ENCODE measurements around the gene IDUA.
A peak's percentile ranks its signal among the peaks of the same experiment; 100 is the strongest.
"Not testable (repeated sequence)": the region's sequence is repeated elsewhere in the genome, so short reads cannot be mapped to it uniquely, and the experiment has no call there.

Gene IDUA

GRCh38 chr4:997375-998071 is 10.7 kb downstream of the IDUA start:
- WGBS (ENCODE audit: insufficient coverage, insufficient read length): no CpG with 5 or more reads among the region's 68 CpGs
- DNase-seq (ENCODE audit: low read depth, low spot score): no peak
- no peaks in the 10 kb centered on the region for H3K9me3 ChIP-seq (ENCODE audit: control insufficient read depth, insufficient read depth, low read length)
- H3K27me3 ChIP-seq (ENCODE audit: control insufficient read depth, insufficient read depth, low read length): peaks cover 41% of the 10 kb centered on the region; the same call in 1 of the 2 replicates
- no peak overlapping the region for H3K27ac ChIP-seq (ENCODE audit: low read length)
- H3K36me3 ChIP-seq (ENCODE audit: control insufficient read depth, insufficient read depth, low read length): no peaks in the 10 kb centered on the region
- peak overlapping the region; percentile 38; the same call in 1 of the 2 replicates for H3K4me3 ChIP-seq (ENCODE audit: low read length)
- peaks cover 1% of the 10 kb centered on the region; the same call in 1 of the 2 replicates for H3K4me1 ChIP-seq (ENCODE audit: control insufficient read depth, insufficient read depth, low read length)

GRCh38 chr4:998096-998691 is 11.3 kb downstream of the IDUA start:
- no peak overlapping the region for H3K27ac ChIP-seq (ENCODE audit: low read length)
- WGBS (ENCODE audit: insufficient coverage, insufficient read length): no CpG with 5 or more reads among the region's 12 CpGs
- no peaks in the 10 kb centered on the region; the same call in 1 of the 2 replicates for H3K36me3 ChIP-seq (ENCODE audit: control insufficient read depth, insufficient read depth, low read length)
- H3K27me3 ChIP-seq (ENCODE audit: control insufficient read depth, insufficient read depth, low read length): peaks cover 44% of the 10 kb centered on the region; the same call in 1 of the 2 replicates
- H3K9me3 ChIP-seq (ENCODE audit: control insufficient read depth, insufficient read depth, low read length): no peaks in the 10 kb centered on the region
- H3K4me3 ChIP-seq (ENCODE audit: low read length): no peak overlapping the region
- peaks cover 2% of the 10 kb centered on the region; the same call in 1 of the 2 replicates for H3K4me1 ChIP-seq (ENCODE audit: control insufficient read depth, insufficient read depth, low read length)
- DNase-seq (ENCODE audit: low read depth, low spot score): no peak

DNA sequence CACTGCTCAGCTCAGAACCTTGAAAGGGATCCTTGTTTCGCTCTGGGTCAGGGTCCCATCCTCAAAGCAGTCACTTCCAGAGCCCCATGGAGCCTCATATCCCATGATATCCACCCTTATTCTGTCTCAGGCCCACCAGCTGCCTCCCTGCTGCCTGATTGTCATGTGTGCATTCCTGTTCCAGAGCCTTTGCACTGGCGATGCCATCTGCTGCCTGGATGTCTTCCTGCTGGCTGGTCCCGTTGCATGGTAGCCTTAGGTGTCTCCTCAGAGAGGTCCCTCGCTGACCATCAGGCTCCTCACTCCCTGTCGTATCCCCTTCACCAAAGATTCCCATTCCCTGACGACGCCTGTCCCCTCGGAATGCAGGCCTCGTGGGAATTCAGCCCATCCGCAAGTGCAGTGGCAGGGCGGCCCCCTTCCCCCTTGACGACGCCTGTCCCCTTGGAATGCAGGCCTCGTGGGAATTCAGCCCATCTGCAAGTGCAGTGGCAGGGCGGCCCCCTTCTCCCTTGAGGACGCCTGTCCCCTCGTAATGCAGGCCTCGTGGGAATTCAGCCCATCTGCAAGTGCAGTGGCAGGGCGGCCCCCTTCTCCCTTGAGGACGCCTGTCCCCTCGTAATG is 12.5 kb downstream of the IDUA start:
- WGBS (ENCODE audit: insufficient coverage, insufficient read length): no CpG with 5 or more reads among the region's 21 CpGs
- not testable (repeated sequence) for DNase-seq (ENCODE audit: low read depth, low spot score); H3K36me3 ChIP-seq (ENCODE audit: control insufficient read depth, insufficient read depth, low read length); H3K9me3 ChIP-seq (ENCODE audit: control insufficient read depth, insufficient read depth, low read length); H3K4me1 ChIP-seq (ENCODE audit: control insufficient read depth, insufficient read depth, low read length); H3K4me3 ChIP-seq (ENCODE audit: low read length); H3K27ac ChIP-seq (ENCODE audit: low read length)
- peaks cover 55% of the 10 kb centered on the region; the same call in 1 of the 2 replicates for H3K27me3 ChIP-seq (ENCODE audit: control insufficient read depth, insufficient read depth, low read length)

- DNase-seq (ENCODE audit: low read depth, low spot score): no peak
- no CpG with 5 or more reads among the region's 18 CpGs for WGBS (ENCODE audit: insufficient coverage, insufficient read length)
- H3K27me3 ChIP-seq (ENCODE audit: control insufficient read depth, insufficient read depth, low read length): peaks cover 57% of the 10 kb centered on the region; the same call in 1 of the 2 replicates
- H3K27ac ChIP-seq (ENCODE audit: low read length): no peak overlapping the region
- no peaks in the 10 kb centered on the region; the same call in 1 of the 2 replicates for H3K36me3 ChIP-seq (ENCODE audit: control insufficient read depth, insufficient read depth, low read length)
- H3K9me3 ChIP-seq (ENCODE audit: control insufficient read depth, insufficient read depth, low read length): no peaks in the 10 kb centered on the region
- peaks cover 6% of the 10 kb centered on the region for H3K4me1 ChIP-seq (ENCODE audit: control insufficient read depth, insufficient read depth, low read length)
- no peak overlapping the region for H3K4me3 ChIP-seq (ENCODE audit: low read length)
Observed at GRCh38 chr4:999882-1000425, 13.1 kb downstream of the IDUA start.

DNA sequence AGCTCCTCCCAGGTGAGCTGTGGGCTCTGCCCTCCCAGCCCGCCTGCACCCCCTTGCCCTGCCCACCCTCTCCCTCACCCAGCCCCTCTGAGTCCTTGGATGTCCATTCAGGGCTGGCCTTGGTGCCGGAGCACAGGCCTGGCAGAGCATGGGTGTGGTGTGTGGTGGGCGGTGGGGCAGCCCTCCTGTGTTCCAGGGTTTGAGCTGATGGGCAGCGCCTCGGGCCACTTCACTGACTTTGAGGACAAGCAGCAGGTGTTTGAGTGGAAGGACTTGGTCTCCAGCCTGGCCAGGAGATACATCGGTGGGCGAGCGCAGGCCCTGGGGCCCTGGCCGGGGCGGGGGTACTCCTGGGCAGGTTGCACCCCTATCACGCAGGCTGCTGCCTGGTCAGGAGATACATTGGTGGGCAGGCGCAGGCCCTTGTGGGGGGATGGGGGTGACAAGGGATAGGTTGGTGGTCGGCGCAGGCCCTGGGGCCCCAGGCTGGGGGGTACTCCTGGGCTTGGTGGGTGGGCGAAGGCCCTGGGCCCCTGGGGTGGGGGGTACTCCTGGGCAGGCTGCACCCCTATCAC is 13.9 kb downstream of the IDUA start:
- Histone ChIP-seq H3K9me3 (ENCODE audit: control insufficient read depth, insufficient read depth, low read length) (no peaks in the 10 kb centered on the region), H3K4me1 (ENCODE audit: control insufficient read depth, insufficient read depth, low read length) (peaks cover 6% of the 10 kb centered on the region), H3K36me3 (ENCODE audit: control insufficient read depth, insufficient read depth, low read length) (no peaks in the 10 kb centered on the region; the same call in 1 of the 2 replicates), H3K27me3 (ENCODE audit: control insufficient read depth, insufficient read depth, low read length) (peaks cover 58% of the 10 kb centered on the region; the same call in 1 of the 2 replicates), H3K4me3 (ENCODE audit: low read length) (no peak overlapping the region), H3K27ac (ENCODE audit: low read length) (no peak overlapping the region)
- DNase-seq (ENCODE audit: low read depth, low spot score): no peak
- no CpG with 5 or more reads among the region's 15 CpGs for WGBS (ENCODE audit: insufficient coverage, insufficient read length)

DNA sequence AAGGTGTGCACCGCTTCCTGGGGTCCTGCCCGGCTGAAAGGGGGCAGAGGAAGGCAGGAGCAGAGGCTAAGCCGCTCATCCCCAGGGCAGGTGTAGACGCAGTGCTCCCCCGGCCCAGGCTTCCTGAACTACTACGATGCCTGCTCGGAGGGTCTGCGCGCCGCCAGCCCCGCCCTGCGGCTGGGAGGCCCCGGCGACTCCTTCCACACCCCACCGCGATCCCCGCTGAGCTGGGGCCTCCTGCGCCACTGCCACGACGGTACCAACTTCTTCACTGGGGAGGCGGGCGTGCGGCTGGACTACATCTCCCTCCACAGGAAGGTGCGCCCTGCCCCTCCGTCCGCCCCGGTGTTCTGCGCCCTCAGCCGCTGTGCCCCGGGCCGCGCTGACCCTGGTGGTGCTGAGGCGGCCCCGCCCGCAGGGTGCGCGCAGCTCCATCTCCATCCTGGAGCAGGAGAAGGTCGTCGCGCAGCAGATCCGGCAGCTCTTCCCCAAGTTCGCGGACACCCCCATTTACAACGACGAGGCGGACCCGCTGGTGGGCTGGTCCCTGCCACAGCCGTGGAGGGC is 14.8 kb downstream of the IDUA start:
- WGBS (ENCODE audit: insufficient coverage, insufficient read length): no CpG with 5 or more reads among the region's 48 CpGs
- Histone ChIP-seq H3K9me3 (ENCODE audit: control insufficient read depth, insufficient read depth, low read length) (no peaks in the 10 kb centered on the region), H3K4me1 (ENCODE audit: control insufficient read depth, insufficient read depth, low read length) (peaks cover 6% of the 10 kb centered on the region), H3K36me3 (ENCODE audit: control insufficient read depth, insufficient read depth, low read length) (no peaks in the 10 kb centered on the region; the same call in 1 of the 2 replicates), H3K27ac (ENCODE audit: low read length) (no peak overlapping the region), H3K27me3 (ENCODE audit: control insufficient read depth, insufficient read depth, low read length) (peaks cover 52% of the 10 kb centered on the region; the same call in 1 of the 2 replicates), H3K4me3 (ENCODE audit: low read length) (peak overlapping the region; percentile 10; the same call in 1 of the 2 replicates)
- DNase-seq (ENCODE audit: low read depth, low spot score): no peak

DNA sequence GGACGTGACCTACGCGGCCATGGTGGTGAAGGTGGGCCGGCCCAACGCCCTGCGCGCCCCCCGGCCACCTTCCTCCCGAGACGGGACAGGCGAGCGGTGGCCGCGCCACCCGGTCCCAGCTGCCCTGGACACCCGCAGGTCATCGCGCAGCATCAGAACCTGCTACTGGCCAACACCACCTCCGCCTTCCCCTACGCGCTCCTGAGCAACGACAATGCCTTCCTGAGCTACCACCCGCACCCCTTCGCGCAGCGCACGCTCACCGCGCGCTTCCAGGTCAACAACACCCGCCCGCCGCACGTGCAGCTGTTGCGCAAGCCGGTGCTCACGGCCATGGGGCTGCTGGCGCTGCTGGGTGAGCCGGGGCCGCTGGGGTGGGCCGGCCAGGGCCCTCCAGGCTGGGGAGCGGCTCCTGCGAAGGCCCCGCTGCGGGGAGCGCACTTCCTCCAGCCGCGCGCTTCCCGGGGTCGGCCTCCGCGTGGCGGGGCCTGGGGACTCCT is 15.3 kb downstream of the IDUA start:
- H3K4me1 ChIP-seq (ENCODE audit: control insufficient read depth, insufficient read depth, low read length): peaks cover 6% of the 10 kb centered on the region
- H3K36me3 ChIP-seq (ENCODE audit: control insufficient read depth, insufficient read depth, low read length): no peaks in the 10 kb centered on the region; the same call in 1 of the 2 replicates
- no peak for DNase-seq (ENCODE audit: low read depth, low spot score)
- no CpG with 5 or more reads among the region's 54 CpGs for WGBS (ENCODE audit: insufficient coverage, insufficient read length)
- no peaks in the 10 kb centered on the region for H3K9me3 ChIP-seq (ENCODE audit: control insufficient read depth, insufficient read depth, low read length)
- peaks cover 48% of the 10 kb centered on the region; the same call in 1 of the 2 replicates for H3K27me3 ChIP-seq (ENCODE audit: control insufficient read depth, insufficient read depth, low read length)
- H3K27ac ChIP-seq (ENCODE audit: low read length): no peak overlapping the region
- peak overlapping the region; percentile 10; the same call in 1 of the 2 replicates for H3K4me3 ChIP-seq (ENCODE audit: low read length)

GRCh38 chr4:1002631-1003251 is 15.9 kb downstream of the IDUA start:
- Histone ChIP-seq H3K27me3 (ENCODE audit: control insufficient read depth, insufficient read depth, low read length) (peaks cover 48% of the 10 kb centered on the region; the same call in 1 of the 2 replicates), H3K4me1 (ENCODE audit: control insufficient read depth, insufficient read depth, low read length) (peaks cover 6% of the 10 kb centered on the region), H3K4me3 (ENCODE audit: low read length) (peak overlapping the region; percentile 21; the same call in 1 of the 2 replicates), H3K9me3 (ENCODE audit: control insufficient read depth, insufficient read depth, low read length) (no peaks in the 10 kb centered on the region), H3K27ac (ENCODE audit: low read length) (no peak overlapping the region), H3K36me3 (ENCODE audit: control insufficient read depth, insufficient read depth, low read length) (no peaks in the 10 kb centered on the region; the same call in 1 of the 2 replicates)
- DNase-seq (ENCODE audit: low read depth, low spot score): no peak
- WGBS (ENCODE audit: insufficient coverage, insufficient read length): no CpG with 5 or more reads among the region's 75 CpGs

GRCh38 chr4:1003271-1004070 is 16.6 kb downstream of the IDUA start:
- DNase-seq (ENCODE audit: low read depth, low spot score): no peak
- Histone ChIP-seq H3K9me3 (ENCODE audit: control insufficient read depth, insufficient read depth, low read length) (no peaks in the 10 kb centered on the region), H3K27ac (ENCODE audit: low read length) (no peak overlapping the region), H3K4me1 (ENCODE audit: control insufficient read depth, insufficient read depth, low read length) (peaks cover 6% of the 10 kb centered on the region), H3K4me3 (ENCODE audit: low read length) (peak overlapping the region; percentile 21; the same call in 1 of the 2 replicates), H3K27me3 (ENCODE audit: control insufficient read depth, insufficient read depth, low read length) (peaks cover 45% of the 10 kb centered on the region), H3K36me3 (ENCODE audit: control insufficient read depth, insufficient read depth, low read length) (no peaks in the 10 kb centered on the region; the same call in 1 of the 2 replicates)
- no CpG with 5 or more reads among the region's 63 CpGs for WGBS (ENCODE audit: insufficient coverage, insufficient read length)
